ENCODE results near the gene EFNA3. TPM values are rescaled to one million over a fixed set of nuclear protein-coding genes. Genes with fewer than 3 reads are reported as not detected.

The EFNA3 gene
- total and polyA plus RNA-seq, 9 of the 15 experiments (the other 6 are each of a cell fraction or from before 2014, with no cell fraction given), result 0.59 to 7.9 (median 4.7) TPM

DNA sequence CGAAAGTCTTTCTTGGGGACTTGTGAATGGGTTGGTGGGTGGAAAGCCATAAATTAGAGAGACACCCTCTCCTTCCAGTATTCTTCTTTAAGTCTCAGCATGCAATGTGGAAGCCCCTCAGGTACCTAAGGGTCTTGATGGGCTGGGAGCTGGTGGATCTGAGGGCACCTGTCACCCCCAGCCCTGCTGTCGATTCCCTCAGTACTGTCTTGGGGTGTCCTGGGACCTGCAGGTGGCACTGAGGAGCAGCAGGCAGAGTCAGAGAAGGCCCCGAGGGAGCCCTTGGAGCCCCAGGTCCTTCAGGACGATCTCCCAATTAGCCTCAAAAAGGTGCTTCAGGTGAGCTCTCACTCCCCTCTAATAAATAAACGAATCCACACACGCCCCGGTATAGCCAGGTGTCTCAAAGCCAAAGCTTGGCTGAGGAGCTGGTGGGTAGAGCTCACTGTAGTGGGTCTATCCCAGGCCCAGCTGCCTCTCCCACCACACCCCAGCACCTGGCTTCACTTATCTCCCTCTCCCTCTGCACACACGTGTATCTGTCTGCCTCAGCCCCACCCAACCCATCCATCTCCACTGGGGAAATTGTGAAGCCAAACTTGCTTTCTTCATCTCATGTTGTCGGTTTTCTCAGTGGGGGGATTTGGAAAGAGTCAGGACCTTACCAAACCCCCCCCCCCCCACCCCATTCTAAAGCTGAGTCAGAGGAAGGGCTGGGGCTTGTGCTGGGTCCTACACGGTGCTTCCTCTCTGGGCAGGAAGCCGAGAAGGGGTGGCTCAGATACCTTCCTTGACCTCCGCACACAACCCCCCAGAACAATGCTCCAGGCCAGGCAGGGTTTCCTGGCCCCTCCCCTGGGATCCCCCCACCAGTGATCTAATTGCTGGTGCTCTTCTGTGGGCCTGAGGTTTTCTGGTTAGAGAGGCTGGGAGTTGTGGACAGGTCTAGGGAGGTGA, 25.9 kb upstream of the EFNA3 start (continued):
- TF ChIP-seq, protein P1, sequence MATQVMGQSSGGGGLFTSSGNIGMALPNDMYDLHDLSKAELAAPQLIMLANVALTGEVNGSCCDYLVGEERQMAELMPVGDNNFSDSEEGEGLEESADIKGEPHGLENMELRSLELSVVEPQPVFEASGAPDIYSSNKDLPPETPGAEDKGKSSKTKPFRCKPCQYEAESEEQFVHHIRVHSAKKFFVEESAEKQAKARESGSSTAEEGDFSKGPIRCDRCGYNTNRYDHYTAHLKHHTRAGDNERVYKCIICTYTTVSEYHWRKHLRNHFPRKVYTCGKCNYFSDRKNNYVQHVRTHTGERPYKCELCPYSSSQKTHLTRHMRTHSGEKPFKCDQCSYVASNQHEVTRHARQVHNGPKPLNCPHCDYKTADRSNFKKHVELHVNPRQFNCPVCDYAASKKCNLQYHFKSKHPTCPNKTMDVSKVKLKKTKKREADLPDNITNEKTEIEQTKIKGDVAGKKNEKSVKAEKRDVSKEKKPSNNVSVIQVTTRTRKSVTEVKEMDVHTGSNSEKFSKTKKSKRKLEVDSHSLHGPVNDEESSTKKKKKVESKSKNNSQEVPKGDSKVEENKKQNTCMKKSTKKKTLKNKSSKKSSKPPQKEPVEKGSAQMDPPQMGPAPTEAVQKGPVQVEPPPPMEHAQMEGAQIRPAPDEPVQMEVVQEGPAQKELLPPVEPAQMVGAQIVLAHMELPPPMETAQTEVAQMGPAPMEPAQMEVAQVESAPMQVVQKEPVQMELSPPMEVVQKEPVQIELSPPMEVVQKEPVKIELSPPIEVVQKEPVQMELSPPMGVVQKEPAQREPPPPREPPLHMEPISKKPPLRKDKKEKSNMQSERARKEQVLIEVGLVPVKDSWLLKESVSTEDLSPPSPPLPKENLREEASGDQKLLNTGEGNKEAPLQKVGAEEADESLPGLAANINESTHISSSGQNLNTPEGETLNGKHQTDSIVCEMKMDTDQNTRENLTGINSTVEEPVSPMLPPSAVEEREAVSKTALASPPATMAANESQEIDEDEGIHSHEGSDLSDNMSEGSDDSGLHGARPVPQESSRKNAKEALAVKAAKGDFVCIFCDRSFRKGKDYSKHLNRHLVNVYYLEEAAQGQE (IDR thresholded peaks at IDR 0.05; ENCODE audit: borderline replicate concordance), result no peak
- TF ChIP-seq, protein P1 (CRISPR knock-in tag; IDR thresholded peaks at IDR 0.05; ENCODE audit: low read depth), result no peak
- TF ChIP-seq, protein P2, sequence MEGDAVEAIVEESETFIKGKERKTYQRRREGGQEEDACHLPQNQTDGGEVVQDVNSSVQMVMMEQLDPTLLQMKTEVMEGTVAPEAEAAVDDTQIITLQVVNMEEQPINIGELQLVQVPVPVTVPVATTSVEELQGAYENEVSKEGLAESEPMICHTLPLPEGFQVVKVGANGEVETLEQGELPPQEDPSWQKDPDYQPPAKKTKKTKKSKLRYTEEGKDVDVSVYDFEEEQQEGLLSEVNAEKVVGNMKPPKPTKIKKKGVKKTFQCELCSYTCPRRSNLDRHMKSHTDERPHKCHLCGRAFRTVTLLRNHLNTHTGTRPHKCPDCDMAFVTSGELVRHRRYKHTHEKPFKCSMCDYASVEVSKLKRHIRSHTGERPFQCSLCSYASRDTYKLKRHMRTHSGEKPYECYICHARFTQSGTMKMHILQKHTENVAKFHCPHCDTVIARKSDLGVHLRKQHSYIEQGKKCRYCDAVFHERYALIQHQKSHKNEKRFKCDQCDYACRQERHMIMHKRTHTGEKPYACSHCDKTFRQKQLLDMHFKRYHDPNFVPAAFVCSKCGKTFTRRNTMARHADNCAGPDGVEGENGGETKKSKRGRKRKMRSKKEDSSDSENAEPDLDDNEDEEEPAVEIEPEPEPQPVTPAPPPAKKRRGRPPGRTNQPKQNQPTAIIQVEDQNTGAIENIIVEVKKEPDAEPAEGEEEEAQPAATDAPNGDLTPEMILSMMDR (IDR thresholded peaks at IDR 0.05 in 2 of 3, conservative IDR thresholded peaks at IDR 0.05 in 1 of 3; ENCODE audit: insufficient read depth in 2 of 3, low read depth in 1 of 3, low read length in 3 of 3), result peak; percentile 24 to 37 (median 36); a peak in 4 of 6 replicates
- TF ChIP-seq POLR2AphosphoS5 (IDR thresholded peaks at IDR 0.05; ENCODE audit: control insufficient read depth, insufficient read depth, low read depth, low read length), result peak; percentile 37; the same call in 1 of the 2 replicates
- TF ChIP-seq PCBP2 (IDR thresholded peaks at IDR 0.05; ENCODE audit: low read depth, low read length, poor library complexity, severe bottlenecking), result no peak
- TF ChIP-seq NFIC (IDR thresholded peaks at IDR 0.05), result peak; percentile 27; the same call in 1 of the 2 replicates
- TF ChIP-seq NCOR1 (IDR thresholded peaks at IDR 0.05), result peak; percentile 40; the same call in 1 of the 2 replicates
- TF ChIP-seq ZNF324 (CRISPR knock-in tag; IDR thresholded peaks at IDR 0.05), result no peak
- 0 out of 2 replicates have a peak, but pooled peaks have one; percentile 32 for TF ChIP-seq ZFX (CRISPR knock-in tag; IDR thresholded peaks at IDR 0.05)
- TF ChIP-seq TCF3 (CRISPR knock-in tag; IDR thresholded peaks at IDR 0.05), result peak; percentile 51
- TF ChIP-seq, protein P3, sequence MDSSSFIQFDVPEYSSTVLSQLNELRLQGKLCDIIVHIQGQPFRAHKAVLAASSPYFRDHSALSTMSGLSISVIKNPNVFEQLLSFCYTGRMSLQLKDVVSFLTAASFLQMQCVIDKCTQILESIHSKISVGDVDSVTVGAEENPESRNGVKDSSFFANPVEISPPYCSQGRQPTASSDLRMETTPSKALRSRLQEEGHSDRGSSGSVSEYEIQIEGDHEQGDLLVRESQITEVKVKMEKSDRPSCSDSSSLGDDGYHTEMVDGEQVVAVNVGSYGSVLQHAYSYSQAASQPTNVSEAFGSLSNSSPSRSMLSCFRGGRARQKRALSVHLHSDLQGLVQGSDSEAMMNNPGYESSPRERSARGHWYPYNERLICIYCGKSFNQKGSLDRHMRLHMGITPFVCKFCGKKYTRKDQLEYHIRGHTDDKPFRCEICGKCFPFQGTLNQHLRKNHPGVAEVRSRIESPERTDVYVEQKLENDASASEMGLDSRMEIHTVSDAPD (CRISPR knock-in tag; IDR thresholded peaks at IDR 0.05), result no peak
- no peak for TF ChIP-seq SREBF1 (IDR thresholded peaks at IDR 0.05; ENCODE audit: borderline replicate concordance, low read depth, low read length)
- TF ChIP-seq CTBP1 (IDR thresholded peaks at IDR 0.05; ENCODE audit: borderline replicate concordance), result peak; percentile 60; the same call in 1 of the 2 replicates
- TF ChIP-seq RCOR1 (IDR thresholded peaks at IDR 0.05; ENCODE audit: borderline replicate concordance in 1 of 2, low read depth in 2 of 2, low read length in 2 of 2), result peak in 1 of 2 experiments; percentile 39; a peak in 1 of 4 replicates
- TF ChIP-seq CBFA2T3 (IDR thresholded peaks at IDR 0.05), result peak; percentile 81
